Kidney (tissue), 14 donors: Measurements from ENCODE around the gene KMT2D. TPM values are rescaled to one million over a fixed set of nuclear protein-coding genes. Genes with fewer than 3 reads are reported as not detected.

Experiments used
- DNase-seq, 5 donors: peaks; one replicate each; pipeline ENCODE4 v3.0.0-alpha.2; 2013 to 2020
- FAIRE-seq: peaks from 2 replicates; lab custom pipeline; 2012; peaks lifted over from hg19 to GRCh38; lab: Jason Lieb, UNC
- H3K27ac ChIP-seq, 2 donors: one replicate each; pipeline ENCODE4 v1.7.0; 2013; ENCODE audit warnings: low read depth in 2 of 2, low read length in 2 of 2, inconsistent platforms in 1 of 2
- H3K27me3 ChIP-seq: one replicate; pipeline ENCODE4 v1.7.1; 2013; ENCODE audit warnings: low read length, inconsistent platforms; ENCODE audit not compliant: control insufficient read depth, insufficient read depth
- H3K36me3 ChIP-seq, 3 donors: one replicate each; pipeline versions ENCODE4 v1.7.0 to v1.7.1; 2013; ENCODE audit warnings: low read length in 3 of 3, control low read depth in 1 of 3, inconsistent platforms in 1 of 3; ENCODE audit not compliant: insufficient read depth in 3 of 3, control insufficient read depth in 2 of 3
- H3K4me1 ChIP-seq, 3 donors: one replicate each; pipeline versions ENCODE4 v1.7.0 to v1.7.1; 2013; ENCODE audit warnings: low read length in 3 of 3, inconsistent platforms in 1 of 3, low read depth in 1 of 3; ENCODE audit not compliant: control insufficient read depth in 2 of 3, insufficient read depth in 2 of 3
- H3K4me3 ChIP-seq, 3 donors: one replicate each; pipeline versions ENCODE4 v1.7.0 to v1.8.1; 2013; ENCODE audit warnings: low read length in 3 of 3, control low read depth in 1 of 3, inconsistent platforms in 1 of 3
- H3K9ac ChIP-seq, 3 donors: one replicate each; pipeline versions ENCODE4 v1.7.0 to v1.7.1; 2013; ENCODE audit warnings: low read length in 3 of 3, control low read depth in 1 of 3, inconsistent platforms in 1 of 3
- H3K9me3 ChIP-seq, 3 donors: one replicate each; pipeline versions ENCODE4 v1.7.0 to v1.7.1; 2013; ENCODE audit warnings: low read length in 3 of 3, control low read depth in 1 of 3, inconsistent platforms in 1 of 3; ENCODE audit not compliant: control insufficient read depth in 2 of 3, insufficient read depth in 1 of 3
- intact Hi-C: fragments of 100-400 bp; cut with DNase I; formaldehyde crosslinking; loops from one replicate; pipeline ENCODE4 v1.11.1; 2022
- polyA plus RNA-seq: library from polyadenylated mRNA; stranded (reverse); fragments of 350-450 nt; fragmentation: Illumina TruSeq; extraction: RNeasy Lipid Tissue Mini Kit (QIAGEN cat#74804); gene quantifications from one replicate; pipeline ENCODE4 v1.2.3, GENCODE V29; 2014; ENCODE audit warnings: low read depth, low replicate concordance; ENCODE audit not compliant: insufficient read depth
- total RNA-seq: library from RNA; stranded (reverse); fragmentation: NEBNext Ultra II Directional; extraction: Animal tissue kit (Norgen Biotek cat#: 25700); gene quantifications from one replicate; pipeline ENCODE4 v1.2.1, GENCODE V29; 2021
- TF ChIP-seq, protein P1 (sequence below): IDR thresholded peaks from 3 replicates; pipeline ENCODE4 v1.5.1; 2012; ENCODE audit warnings: mild to moderate bottlenecking, moderate library complexity, borderline replicate concordance; ENCODE audit not compliant: insufficient read depth; ENCODE audit errors: extremely low read depth
- donor health status: control.
- donor health status: control.
- donor health status: control.
- donor health status: control.
- donor health status: control.
- donor health status: DM: yes; HTN: yes; CAD: no.
- donor health status: Normal renal cell carcinoma (clear cell type).

The KMT2D gene
- total and polyA plus RNA-seq, 2 donors from 2014 or later, result 5.0 to 89.9 TPM

DNA sequence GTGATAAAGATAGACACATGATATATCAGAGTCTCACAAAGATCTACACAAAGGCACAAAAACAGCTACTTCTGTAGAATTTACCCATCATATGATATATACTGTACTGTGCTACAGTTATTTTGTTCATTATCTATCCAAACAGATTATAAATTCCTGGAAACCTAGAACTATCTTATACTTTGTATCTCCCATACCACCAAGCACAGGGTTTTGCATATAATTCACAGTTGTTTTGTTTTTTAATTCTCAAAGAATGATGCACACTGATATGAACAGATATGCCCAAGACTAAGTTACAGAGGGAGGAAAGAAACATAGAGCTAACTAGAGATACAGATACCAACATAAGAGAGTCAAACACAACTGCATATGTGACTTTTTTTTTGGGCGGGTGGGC is 45.4 kb downstream of the KMT2D start:
- Histone ChIP-seq H3K36me3 (peaks cover 0 to 8% (median 3%) of the 10 kb centered on the region in 3 donors), H3K27ac (no peak overlapping the region), H3K9me3 (no peaks in the 10 kb centered on the region), H3K27me3 (no peaks in the 10 kb centered on the region), H3K4me1 (peaks cover 0 to 5% (median 3%) of the 10 kb centered on the region in 3 donors), H3K4me3 (no peak overlapping the region), H3K9ac (no peak overlapping the region)
- TF ChIP-seq, protein P1, sequence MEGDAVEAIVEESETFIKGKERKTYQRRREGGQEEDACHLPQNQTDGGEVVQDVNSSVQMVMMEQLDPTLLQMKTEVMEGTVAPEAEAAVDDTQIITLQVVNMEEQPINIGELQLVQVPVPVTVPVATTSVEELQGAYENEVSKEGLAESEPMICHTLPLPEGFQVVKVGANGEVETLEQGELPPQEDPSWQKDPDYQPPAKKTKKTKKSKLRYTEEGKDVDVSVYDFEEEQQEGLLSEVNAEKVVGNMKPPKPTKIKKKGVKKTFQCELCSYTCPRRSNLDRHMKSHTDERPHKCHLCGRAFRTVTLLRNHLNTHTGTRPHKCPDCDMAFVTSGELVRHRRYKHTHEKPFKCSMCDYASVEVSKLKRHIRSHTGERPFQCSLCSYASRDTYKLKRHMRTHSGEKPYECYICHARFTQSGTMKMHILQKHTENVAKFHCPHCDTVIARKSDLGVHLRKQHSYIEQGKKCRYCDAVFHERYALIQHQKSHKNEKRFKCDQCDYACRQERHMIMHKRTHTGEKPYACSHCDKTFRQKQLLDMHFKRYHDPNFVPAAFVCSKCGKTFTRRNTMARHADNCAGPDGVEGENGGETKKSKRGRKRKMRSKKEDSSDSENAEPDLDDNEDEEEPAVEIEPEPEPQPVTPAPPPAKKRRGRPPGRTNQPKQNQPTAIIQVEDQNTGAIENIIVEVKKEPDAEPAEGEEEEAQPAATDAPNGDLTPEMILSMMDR, result no peak
- DNase-seq (no peak), FAIRE-seq (no peak)
- intact Hi-C loops, result no loop called here

DNA sequence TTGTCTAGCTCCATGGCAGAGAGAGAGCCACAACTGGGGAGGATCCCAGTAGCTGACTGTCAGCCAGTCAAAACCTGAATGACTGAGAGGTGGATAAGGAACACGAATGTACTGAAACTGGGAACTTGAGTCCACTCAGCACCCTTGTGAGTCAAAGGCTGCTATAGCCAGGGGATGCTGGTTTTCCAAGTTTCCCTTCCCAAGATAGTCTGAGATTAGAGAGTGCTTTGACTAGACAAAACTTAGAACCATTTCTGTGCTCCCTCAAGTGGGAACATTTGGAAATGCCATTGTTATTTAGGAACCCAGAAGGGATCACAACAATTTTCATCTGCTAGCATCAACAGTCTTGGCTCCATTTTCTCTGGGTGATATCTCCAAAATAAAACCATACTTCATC is 46.0 kb downstream of the KMT2D start:
- TF ChIP-seq, protein P1, result no peak
- Histone ChIP-seq H3K9me3 (no peaks in the 10 kb centered on the region), H3K4me3 (no peak overlapping the region), H3K36me3 (peaks cover 0 to 8% (median 3%) of the 10 kb centered on the region in 3 donors), H3K4me1 (peaks cover 0 to 5% (median 3%) of the 10 kb centered on the region in 3 donors), H3K27ac (no peak overlapping the region), H3K9ac (no peak overlapping the region), H3K27me3 (no peaks in the 10 kb centered on the region)
- FAIRE-seq, result no peak
- DNase-seq, result peak in 2 of 5 donors; percentile 6 to 24
- intact Hi-C loops, result no loop called here

DNA sequence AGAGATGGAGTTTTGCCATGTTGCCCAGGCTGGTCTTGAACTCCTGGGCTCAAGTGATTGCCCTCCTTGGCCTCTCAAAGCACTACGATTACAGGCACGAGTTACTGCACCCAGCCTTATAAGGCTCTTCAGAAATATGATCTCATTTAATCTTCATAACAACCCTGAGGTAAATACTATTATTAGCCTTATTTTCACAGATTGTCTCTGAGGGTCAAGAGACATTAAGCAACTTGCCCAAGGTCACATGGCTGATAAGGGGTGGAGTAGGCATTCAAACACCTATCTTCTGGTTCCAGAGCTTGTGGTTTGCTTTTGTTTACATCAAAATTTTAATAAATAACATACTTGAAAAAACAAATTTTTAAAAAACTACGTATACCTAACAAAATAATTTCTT is 47.2 kb downstream of the KMT2D start:
- Histone ChIP-seq H3K27me3 (no peaks in the 10 kb centered on the region), H3K9ac (no peak overlapping the region), H3K4me1 (peaks cover 0 to 5% (median 3%) of the 10 kb centered on the region in 3 donors), H3K9me3 (no peaks in the 10 kb centered on the region), H3K27ac (no peak overlapping the region), H3K4me3 (no peak overlapping the region), H3K36me3 (peaks cover 0 to 8% (median 6%) of the 10 kb centered on the region in 3 donors)
- intact Hi-C loops, result no loop called here
- no peak for FAIRE-seq
- TF ChIP-seq, protein P1, result no peak
- DNase-seq, result no peak

DNA sequence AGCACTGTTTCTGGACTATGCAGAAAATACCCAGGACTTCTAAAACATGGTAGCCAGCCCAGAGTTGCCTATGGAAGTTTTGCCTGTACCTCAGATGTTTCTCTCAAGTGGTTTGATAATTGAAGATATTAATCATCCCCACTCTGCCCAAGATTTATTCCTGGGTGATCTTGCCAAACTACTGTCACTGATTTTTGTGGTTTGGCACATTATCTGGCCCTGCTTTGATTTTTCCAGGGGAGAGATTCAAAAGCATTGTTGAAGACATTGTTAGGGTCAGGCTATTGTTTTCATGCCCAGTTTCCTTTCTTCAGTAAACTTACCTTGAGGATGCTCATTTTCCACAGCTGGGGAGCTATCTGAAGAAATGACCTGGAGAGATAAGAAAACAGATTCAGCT is 47.9 kb downstream of the KMT2D start:
- DNase-seq (no peak), FAIRE-seq (no peak)
- H3K36me3 ChIP-seq, result peaks cover 0 to 8% (median 7%) of the 10 kb centered on the region in 3 donors
- H3K27ac ChIP-seq, result no peak overlapping the region
- TF ChIP-seq, protein P1, result no peak
- H3K9me3 ChIP-seq, result no peaks in the 10 kb centered on the region
- H3K4me1 ChIP-seq, result peaks cover 0 to 5% (median 3%) of the 10 kb centered on the region in 3 donors
- H3K4me3 ChIP-seq, result no peak overlapping the region
- no peaks in the 10 kb centered on the region for H3K27me3 ChIP-seq
- intact Hi-C loops, result no loop called here
- no peak overlapping the region for H3K9ac ChIP-seq
